Muscle of leg (tissue), 11 donors: ENCODE measurements around the gene MPDZ. TPM values are rescaled to one million over a fixed set of nuclear protein-coding genes. Genes with fewer than 3 reads are reported as not detected.

Experiments used
- DNase-seq: peaks from one replicate; pipeline ENCODE4 v3.0.0; 2013
- H3K27ac ChIP-seq: one replicate; pipeline ENCODE4 v1.5.1; 2013; ENCODE audit warnings: mild to moderate bottlenecking, low read length, control low read depth
- H3K27me3 ChIP-seq: one replicate; pipeline ENCODE4 v1.6.1; 2013; ENCODE audit warnings: low read length; ENCODE audit not compliant: control insufficient read depth, insufficient read depth
- H3K36me3 ChIP-seq: one replicate; pipeline ENCODE4 v1.6.1; 2013; ENCODE audit warnings: low read length; ENCODE audit not compliant: control insufficient read depth, insufficient read depth
- H3K4me1 ChIP-seq: one replicate; pipeline ENCODE4 v1.6.1; 2013; ENCODE audit warnings: low read length; ENCODE audit not compliant: control insufficient read depth, insufficient read depth
- H3K4me3 ChIP-seq: one replicate; pipeline ENCODE4 v1.5.1; 2013; ENCODE audit warnings: low read length, control low read depth
- H3K9me3 ChIP-seq: replicated peaks from 2 replicates; pipeline ENCODE4 v1.6.1; 2013; ENCODE audit warnings: low read depth, low read length; ENCODE audit not compliant: control insufficient read depth
- WGBS: methylation state at CpG from one replicate; pipeline ENCODE4 v1.1.5; 2013; ENCODE audit warnings: missing lambda C conversion rate; ENCODE audit not compliant: insufficient coverage; 5-methylcytosine and 5-hydroxymethylcytosine counted together
- polyA plus RNA-seq, 8 donors: library from polyadenylated mRNA; unstranded; fragments of 120-200 nt; gene quantifications; one replicate each; pipeline versions ENCODE4 v1.2.1 to v1.2.3, GENCODE V29; 2013; ENCODE audit warnings: inconsistent platforms in 1 of 8, low replicate concordance in 1 of 8; ENCODE audit not compliant: insufficient read length in 8 of 8, insufficient read depth in 1 of 8
- total RNA-seq: library from RNA; stranded (reverse); fragments of 120-200 nt; gene quantifications from one replicate; pipeline ENCODE4 v1.2.4, GENCODE V29; 2013

Gene MPDZ
- total and polyA plus RNA-seq, 9 donors: 28.7 to 45.7 (median 36.7) TPM

DNA sequence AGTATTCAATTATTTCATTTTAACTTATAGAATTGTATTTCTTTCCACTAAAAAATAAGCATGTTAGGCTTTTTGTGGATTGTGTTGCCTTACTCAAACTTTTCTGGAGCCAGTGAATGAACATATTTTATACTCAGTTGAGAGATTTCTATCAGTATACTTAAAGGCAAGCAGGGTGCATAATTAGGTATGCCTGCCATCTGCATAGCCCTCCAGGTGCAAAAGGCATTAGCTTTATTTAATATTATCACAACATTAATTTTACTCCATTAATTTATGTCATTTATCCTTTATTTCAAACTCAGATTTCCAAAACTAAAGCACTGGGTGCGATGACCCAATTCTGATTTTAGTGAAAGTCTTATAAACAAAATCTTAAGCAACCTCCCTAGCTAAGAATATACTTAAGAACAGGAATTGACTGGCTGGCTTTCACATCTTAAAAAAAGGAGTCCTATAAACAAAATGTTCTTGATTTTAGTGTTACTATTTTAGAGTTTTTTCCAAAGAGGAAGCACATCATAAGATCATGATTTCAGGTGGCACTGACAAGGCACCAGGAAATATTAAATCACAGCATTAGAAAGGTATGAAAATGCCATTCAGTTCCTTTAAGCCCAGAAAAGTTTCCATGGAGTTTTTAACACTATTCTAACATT, 178.4 kb downstream of the MPDZ start:
- Histone ChIP-seq H3K36me3 (peaks cover 4% of the 10 kb centered on the region), H3K4me1 (no peaks in the 10 kb centered on the region), H3K9me3 (no peaks in the 10 kb centered on the region), H3K4me3 (no peak overlapping the region), H3K27me3 (no peaks in the 10 kb centered on the region), H3K27ac (peak overlapping the region; percentile 15)
- no CpG with 5 or more reads among the region's 1 CpG for WGBS
- DNase-seq: no peak

DNA sequence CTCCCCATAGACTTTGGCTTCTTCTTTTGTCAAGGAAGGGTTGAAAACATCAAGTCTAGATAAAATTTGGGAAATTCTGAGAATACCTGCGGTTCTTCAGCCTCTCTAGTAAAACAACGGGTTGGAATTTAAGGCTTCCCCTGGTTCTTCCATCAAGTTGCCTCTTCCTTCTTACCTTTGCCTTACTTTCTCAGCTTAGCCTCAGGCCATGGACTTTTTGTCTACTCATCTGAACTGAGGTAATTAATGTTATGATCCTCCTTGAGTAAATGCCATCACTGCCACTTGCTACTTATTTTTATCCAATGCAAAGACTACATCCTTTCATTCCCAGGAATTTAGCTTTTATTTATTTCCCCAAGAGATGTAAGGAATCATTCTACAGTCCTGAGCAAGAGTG, 184.4 kb downstream of the MPDZ start:
- WGBS: no CpG with 5 or more reads among the region's 2 CpGs
- DNase-seq: no peak
- no peaks in the 10 kb centered on the region for H3K27me3 ChIP-seq
- no peaks in the 10 kb centered on the region for H3K36me3 ChIP-seq
- H3K9me3 ChIP-seq: no peaks in the 10 kb centered on the region
- no peak overlapping the region for H3K4me3 ChIP-seq
- H3K4me1 ChIP-seq: no peaks in the 10 kb centered on the region
- H3K27ac ChIP-seq: no peak overlapping the region

DNA sequence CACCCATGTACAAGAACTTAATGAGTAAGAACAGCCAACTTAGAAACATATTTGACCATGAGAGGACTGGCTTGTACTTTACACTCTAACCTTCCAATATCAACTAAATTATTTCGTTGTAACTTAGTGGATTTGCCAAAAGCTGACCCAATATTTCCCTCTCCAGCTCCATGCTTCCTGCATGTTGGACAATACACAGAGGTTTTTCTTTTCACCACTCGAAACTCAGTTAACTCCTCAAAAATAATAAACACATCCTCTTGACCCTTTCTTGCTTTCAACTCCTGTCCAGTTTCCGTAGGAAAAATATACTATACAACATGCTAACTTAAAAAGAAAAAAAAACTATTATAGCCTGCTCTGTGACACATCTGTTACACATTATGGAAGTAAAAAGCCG, 188.9 kb downstream of the MPDZ start:
- no peak overlapping the region for H3K4me3 ChIP-seq
- 14% methylated on average over 1 of the region's 4 CpGs for WGBS
- H3K36me3 ChIP-seq: no peaks in the 10 kb centered on the region
- DNase-seq: peak; percentile 93
- no peaks in the 10 kb centered on the region for H3K9me3 ChIP-seq
- no peaks in the 10 kb centered on the region for H3K4me1 ChIP-seq
- no peaks in the 10 kb centered on the region for H3K27me3 ChIP-seq
- H3K27ac ChIP-seq: peak overlapping the region; percentile 29

DNA sequence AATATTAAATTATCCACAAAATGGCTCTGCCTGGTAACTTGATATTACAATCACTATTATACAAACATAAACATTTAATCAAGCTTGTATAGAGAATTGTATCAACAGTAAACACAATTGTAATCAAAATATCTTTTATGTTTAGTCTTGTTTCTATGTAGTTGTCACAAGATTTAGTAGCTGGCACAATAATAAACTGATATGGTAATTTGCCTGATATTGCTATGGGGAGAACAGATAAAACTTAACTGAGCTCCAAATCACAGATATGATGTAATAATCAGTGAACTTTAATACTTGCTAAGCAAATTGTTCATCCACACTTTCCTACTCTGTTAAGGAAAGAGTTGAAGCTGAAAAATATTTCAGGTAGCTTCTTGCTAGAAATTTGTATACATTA, 189.8 kb downstream of the MPDZ start:
- Histone ChIP-seq H3K27ac (no peak overlapping the region), H3K9me3 (no peaks in the 10 kb centered on the region), H3K4me1 (no peaks in the 10 kb centered on the region), H3K27me3 (no peaks in the 10 kb centered on the region), H3K4me3 (no peak overlapping the region), H3K36me3 (no peaks in the 10 kb centered on the region)
- DNase-seq: no peak

DNA sequence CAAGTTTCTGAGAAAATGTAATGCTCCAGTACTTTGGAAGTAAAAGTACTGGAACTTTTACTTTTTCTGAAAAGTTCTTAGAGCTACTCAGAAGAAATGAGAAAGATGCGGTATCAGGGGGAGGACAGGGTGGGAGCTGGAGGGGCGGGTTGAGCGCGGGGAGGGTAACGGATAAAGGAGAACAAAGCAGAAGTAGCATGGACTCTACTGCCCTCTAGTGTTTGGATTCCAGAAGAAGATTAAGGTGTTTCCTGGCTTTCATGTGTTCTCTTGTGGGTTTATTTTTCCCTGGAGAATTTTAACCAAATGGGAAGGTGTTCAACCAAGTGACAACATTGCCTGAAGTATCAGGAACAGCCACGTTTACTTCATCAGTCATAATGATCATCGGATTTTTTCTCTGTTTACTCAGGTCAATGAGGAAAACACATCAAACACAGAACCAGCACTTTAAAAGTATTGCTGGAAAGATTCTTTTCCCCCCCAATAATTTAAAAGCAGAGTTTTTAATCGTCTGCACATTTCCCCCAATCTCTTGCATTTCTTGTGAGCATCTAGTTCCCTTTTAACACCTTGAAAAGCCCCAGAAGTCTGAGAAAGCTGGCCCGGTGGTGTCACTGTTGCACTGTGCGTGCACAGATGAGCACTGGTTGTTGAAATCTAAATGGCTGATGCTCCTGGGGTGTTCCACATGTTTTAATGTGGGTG, 190.6 kb downstream of the MPDZ start:
- Histone ChIP-seq H3K27ac (no peak overlapping the region), H3K4me3 (no peak overlapping the region), H3K27me3 (no peaks in the 10 kb centered on the region), H3K9me3 (no peaks in the 10 kb centered on the region), H3K36me3 (no peaks in the 10 kb centered on the region), H3K4me1 (no peaks in the 10 kb centered on the region)
- 3% methylated on average over 5 of the region's 10 CpGs for WGBS
- DNase-seq: peak; percentile 84

DNA sequence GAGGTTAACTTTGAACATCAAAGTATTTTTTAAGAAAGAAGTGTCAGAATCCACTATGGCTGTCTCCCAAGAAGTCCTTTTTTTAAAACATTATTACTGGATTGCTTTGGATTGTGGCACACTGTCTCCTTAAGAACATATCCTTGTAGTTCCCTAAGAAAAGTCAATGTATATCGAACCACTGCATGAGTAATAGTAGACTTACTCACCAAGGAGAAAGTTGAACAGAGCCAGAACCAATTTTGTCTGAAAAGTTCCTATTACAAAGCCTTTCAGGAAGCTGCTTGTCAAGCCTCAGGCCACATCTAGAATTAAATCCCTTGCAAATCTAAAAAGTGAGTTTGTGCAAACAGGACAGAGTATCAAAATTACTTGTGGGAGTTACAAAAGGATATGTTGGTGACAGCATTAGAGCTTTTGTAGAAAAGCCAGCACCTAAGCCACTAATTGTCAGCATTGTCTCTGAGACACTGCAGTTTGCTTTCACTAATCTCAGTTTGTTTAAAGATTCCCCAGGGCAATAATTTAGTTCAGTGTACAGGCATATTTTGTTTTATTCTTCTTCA, 195.4 kb downstream of the MPDZ start:
- Histone ChIP-seq H3K9me3 (no peaks in the 10 kb centered on the region), H3K4me3 (no peak overlapping the region), H3K27ac (no peak overlapping the region), H3K4me1 (no peaks in the 10 kb centered on the region), H3K36me3 (no peaks in the 10 kb centered on the region), H3K27me3 (no peaks in the 10 kb centered on the region)
- DNase-seq: no peak
- no CpG with 5 or more reads among the region's 1 CpG for WGBS

DNA sequence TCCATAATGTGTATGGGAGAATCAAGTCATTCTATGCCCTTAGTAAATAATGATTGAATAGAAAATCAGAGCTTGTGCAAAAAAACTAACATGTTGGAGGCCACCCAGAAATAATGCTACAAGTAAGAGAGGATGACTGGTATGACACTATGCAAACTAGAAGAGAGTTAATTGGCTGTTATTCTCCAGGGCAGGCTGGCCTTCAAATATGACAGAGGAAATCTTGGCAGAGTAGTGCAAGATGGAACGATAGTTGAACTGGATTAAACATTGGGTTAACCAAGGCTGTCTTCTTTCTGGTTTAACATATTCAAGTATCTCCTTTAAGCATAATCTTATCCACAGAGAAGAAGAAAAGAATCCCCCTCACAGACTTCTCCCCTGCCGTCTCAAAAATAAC, 196.1 kb downstream of the MPDZ start:
- Histone ChIP-seq H3K36me3 (no peaks in the 10 kb centered on the region), H3K27me3 (no peaks in the 10 kb centered on the region), H3K27ac (no peak overlapping the region), H3K4me3 (no peak overlapping the region), H3K9me3 (no peaks in the 10 kb centered on the region), H3K4me1 (no peaks in the 10 kb centered on the region)
- no peak for DNase-seq
- WGBS: no CpG with 5 or more reads among the region's 2 CpGs

DNA sequence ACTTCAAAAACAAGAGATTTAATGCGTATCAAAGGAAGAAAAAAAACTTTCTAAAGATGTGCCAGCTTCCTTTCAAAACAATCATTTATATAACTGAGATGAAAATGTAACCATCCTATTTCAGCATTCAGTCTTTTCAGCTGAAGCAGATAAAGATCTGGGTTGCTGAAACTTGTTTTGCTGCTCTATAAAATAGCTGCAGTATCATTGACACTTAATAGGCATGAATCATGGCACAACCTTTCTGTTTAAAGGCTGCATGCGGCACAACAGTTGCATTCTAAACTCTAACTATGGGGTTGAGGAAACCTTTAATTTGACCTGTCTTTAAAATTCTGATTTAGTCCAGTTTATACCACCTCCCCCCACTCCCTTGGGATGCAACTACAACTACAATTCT, 196.7 kb downstream of the MPDZ start:
- H3K9me3 ChIP-seq: no peaks in the 10 kb centered on the region
- WGBS: no CpG with 5 or more reads among the region's 2 CpGs
- no peak overlapping the region for H3K27ac ChIP-seq
- no peak for DNase-seq
- H3K4me1 ChIP-seq: no peaks in the 10 kb centered on the region
- H3K27me3 ChIP-seq: no peaks in the 10 kb centered on the region
- no peaks in the 10 kb centered on the region for H3K36me3 ChIP-seq
- no peak overlapping the region for H3K4me3 ChIP-seq

DNA sequence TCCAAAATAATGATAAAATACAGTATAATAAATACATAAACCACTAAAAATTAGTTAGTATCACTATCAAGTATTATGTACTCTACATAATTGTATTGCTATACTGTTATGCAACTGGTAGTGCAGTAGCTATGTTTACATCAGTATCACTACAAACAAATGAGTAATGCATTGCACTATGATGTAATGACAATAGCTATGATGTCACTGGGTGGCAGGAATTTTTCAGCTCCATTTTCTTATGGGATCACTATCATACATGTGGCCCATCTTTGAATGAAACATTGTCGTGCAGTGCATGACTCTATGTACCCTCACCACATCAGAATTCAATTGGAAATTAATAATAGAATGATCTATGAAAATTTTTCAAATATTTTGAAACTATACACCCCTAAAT, 201.3 kb downstream of the MPDZ start:
- Histone ChIP-seq H3K27me3 (no peaks in the 10 kb centered on the region), H3K4me3 (no peak overlapping the region), H3K9me3 (peaks cover 5% of the 10 kb centered on the region), H3K4me1 (no peaks in the 10 kb centered on the region), H3K27ac (no peak overlapping the region), H3K36me3 (no peaks in the 10 kb centered on the region)
- WGBS: no CpG with 5 or more reads among the region's 1 CpG
- no peak for DNase-seq

DNA sequence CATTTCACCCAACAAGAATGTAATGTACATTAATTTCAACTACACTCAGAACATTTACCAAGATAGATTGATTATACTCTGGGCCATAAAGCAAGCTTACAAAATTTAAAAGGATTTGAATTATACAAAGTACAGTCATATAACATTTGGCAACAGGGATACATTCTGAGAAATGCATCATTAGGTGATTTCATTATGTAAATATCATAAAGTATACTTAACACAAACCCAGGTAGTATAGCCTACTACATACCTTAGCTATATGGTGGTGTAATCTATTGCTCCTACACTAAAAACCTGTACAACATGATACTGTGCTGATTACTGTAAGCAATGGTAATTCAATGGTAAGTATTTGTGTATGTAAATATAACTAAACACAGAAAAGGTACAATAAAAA, 202.9 kb downstream of the MPDZ start:
- peaks cover 5% of the 10 kb centered on the region for H3K9me3 ChIP-seq
- H3K4me3 ChIP-seq: no peak overlapping the region
- no peaks in the 10 kb centered on the region for H3K36me3 ChIP-seq
- no peaks in the 10 kb centered on the region for H3K4me1 ChIP-seq
- no peaks in the 10 kb centered on the region for H3K27me3 ChIP-seq
- H3K27ac ChIP-seq: no peak overlapping the region
- DNase-seq: no peak
